DMS79 (cell line): Measurements from ENCODE around the gene ABCA7.

Experiments
- DNase-seq: peaks from one replicate; lab custom pipeline; 2025; lab: John Stamatoyannopoulos, UW

ABCA7 gene

DNA sequence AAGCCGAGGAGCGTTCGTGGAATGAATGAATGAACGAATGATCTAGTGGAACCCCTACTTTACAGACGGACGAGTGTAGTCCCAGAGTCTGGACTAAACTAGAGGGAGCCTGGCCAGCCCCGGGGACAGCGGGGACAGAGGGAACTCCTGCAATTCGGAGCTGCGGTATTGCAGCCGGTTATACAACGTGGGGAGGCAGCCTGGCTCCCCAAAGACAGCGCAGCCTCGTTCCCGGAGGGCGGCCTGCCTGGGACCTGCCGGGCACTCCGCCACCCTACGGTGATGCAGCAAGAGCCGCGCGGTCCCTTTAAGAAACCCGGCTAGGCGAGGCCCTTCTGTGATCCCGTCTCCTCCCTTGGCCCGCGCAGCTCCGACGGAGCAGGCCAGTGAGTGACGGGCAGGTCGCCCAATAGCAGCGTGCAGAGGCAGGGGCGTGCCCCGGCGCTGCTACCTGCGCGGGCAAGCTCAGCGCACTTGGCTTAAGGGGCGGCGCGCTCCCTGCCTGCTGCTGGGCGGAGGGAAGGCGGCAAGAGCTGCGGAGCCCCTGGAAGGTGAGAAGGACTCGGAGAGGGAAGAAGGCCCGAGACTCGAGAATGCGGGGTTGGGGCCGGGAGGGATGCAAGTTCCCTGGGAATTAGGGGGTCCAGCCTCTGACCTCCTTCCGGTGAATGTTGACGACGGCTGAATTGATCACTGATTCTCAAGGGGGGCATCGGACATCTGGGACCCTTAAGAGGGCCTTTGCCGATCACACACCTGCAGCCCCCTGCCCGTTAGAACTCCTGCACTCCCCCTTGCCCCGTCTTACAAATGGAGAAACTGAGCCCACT, at the start of gene ABCA7:
Gene ABCA7 (plus strand): TSS at position 462 of the 830 bp plus-strand sequence. CDS start 1,255 bp downstream, outside the sequence.
- DNase-seq: peak; percentile 95

DNA sequence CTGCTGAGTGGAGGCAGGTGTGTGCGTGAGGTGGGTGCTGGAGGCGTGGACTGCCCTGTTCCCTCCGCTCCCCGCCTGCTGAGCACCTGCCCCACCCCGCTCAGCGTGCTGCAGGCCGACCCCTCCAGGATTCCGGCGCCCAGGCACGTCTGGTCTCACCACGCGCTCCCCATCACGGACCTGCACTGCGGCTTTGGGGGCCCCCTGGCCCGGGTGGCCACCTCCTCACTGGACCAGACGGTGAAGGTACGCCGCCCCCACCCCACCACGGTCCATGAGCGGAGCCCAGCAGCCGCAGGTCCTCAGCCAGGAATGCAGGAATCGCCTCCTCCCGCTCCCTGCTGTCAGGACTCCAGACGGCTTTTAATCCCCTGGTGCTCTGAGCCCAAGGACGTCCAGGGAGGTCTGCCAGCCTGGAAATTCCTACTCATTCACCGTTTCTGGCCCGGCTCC, 49.8 kb upstream of the ABCA7 start:
- DNase-seq: no peak

GRCh38 chr19:990746-991145, 49.2 kb upstream of the ABCA7 start:
- DNase-seq: no peak

DNA sequence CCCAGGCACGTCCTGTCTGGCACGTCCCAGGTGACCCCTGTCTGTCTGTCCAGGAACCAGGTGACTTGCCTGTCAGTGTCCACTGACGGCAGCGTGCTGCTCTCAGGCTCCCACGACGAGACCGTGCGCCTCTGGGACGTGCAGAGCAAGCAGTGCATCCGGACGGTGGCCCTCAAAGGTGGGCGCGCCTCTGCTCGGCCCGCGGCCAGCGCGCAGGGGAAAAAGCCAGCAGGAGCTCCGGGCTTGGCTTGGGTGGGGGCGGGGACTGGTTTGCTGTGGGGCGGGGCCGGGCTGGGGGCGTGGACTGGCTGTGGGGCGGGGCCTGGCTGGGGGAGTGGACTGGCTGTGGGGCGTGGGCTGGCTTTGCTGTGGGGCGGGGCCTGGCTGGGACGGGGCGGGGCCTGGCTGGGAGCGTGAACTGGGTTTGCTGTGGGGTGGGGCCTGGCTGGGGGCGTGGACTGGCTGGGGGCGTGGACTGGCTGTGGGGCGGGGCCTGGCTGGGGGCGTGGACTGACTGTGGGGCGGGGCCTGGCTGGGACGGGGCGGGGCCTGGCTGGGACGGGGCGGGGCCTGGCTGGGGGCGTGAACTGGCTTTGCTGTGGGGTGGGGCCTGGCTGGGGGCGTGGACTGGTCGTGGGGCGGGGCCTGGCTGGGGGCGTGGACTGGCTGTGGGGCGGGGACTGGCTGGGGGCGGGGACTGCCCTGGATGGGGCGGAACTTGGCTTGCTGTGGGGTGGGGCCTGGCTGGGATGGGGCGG, 48.6 kb upstream of the ABCA7 start:
- no peak for DNase-seq

- DNase-seq: no peak
Observed at GRCh38 chr19:991932-992669, 47.8 kb upstream of the ABCA7 start.

DNA sequence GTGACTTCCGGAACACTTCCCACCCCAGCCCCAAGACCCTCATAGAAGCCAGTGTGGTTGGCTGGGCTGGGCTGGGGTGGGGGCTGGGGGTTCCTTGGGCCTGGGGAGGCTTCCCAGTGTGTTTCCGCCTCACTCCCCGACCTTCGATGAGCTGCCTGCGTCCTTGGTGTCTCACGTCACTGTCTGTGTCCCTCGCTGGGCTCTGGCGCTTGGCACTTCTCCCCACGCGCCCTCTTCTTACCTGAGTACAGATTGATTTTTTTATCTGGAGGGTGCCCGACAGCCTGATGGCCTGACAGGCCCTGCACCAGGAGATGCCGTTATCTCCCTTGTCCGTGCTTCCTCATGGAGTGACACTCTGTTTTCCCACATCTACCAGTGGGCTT, 47.2 kb upstream of the ABCA7 start:
- DNase-seq: no peak

- no peak for DNase-seq
Observed at GRCh38 chr19:993361-993830, 46.5 kb upstream of the ABCA7 start.

DNA sequence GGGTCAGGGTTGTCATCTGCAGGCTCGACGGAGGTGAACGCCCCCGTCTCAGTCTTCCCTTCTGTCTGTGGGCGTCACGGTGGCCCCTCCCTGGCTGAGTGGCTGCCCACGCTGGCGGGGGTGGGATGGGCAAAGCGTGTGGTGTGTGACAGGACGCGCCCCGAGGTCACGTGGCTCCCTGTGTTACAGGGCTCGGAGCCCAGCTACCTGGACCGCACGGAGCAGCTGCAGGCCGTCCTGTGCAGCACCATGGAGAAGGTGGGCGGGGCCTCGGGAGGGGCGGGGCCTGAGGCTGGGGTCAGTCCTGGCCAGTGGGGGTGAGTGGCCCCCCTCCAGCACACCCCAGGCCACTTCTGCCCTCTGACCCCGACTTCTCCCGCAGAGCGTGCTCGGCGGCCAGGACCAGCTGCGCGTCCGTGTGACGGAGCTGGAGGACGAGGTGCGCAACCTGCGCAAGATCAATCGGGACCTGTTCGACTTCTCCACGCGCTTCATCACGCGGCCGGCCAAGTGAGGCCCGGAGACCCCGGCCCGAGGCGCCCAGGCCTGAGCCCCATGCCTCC, 46.0 kb upstream of the ABCA7 start:
- no peak for DNase-seq

DNA sequence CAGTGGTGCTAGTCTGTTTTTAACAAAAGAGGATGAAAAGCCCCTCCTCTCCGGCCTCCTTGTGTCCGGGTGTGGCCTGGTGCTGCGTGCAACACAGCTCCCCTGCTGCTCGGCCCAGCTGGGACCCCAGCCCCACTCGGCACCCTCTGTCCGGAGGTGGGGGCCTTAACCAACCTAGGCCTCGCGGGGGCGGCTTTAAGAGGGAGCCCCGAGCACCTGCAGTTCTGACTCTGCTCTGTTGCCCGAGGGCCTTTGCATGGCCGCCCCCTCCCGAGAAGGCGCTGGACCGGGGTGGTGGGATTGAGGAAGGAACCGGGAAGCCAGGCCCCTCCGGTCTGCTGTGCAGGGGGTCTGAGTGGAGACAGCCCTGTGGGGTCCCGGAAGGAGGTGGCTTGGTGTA, 45.4 kb upstream of the ABCA7 start:
- DNase-seq: no peak

GRCh38 chr19:995051-995827, 44.7 kb upstream of the ABCA7 start:
- peak; percentile 79 for DNase-seq

DNA sequence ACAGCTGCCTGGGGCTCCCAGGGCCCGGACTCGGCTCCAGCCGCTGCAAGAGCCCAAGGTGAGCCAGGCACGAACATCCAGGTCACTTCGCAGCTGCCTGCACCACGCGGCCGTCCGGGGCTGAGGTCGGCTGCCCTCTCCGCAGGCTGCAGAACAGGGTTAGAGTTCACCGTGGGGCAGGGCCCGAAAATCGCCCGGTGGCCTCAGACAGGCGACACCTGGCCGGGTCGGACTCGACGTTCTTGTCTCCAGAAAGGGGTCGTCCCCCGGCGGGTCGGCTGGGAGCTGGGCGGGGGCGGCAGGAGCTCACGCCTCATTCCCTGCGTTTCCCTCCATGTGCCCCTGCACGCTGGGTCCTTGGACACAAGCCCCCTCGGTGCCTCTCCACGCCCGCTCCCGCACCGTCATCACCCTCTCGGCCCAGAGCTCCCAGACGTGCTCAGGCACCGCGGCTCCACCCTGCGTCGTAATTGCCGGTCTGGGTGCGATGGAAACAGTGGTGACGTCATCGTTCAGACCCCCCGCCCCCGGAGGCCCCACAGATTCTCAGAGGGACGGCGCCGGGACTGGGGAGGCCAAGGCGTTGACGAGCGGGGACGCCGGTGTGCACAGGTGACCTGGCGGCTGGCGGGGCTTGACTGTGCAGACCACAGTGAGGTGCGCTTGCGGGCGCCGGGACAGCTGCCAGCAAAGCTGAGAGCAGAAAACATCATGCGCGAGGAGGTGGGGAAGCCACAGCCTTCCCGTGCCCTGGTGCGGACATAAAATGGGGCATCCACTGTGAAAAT, 43.7 kb upstream of the ABCA7 start:
- DNase-seq: peak; percentile 31

DNA sequence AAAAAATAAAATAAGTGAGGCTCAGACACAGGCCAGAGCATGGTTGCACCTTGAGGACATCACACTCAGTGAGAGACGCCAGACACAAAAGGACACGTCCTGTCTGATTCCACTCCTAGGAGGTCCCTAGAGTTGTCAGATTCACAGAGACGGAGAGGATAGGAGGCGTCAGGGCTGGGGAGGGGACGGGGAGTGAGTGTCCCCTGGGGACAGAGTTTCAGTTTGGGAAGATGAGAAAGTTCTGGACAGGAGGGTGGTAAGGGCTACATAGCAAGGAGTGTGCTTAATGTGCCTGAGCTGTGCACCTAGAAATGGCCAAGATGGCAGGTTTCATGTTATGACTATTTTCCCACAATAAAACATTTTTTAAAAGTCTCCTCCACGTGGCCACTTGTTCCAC, 41.8 kb upstream of the ABCA7 start:
- no peak for DNase-seq

DNA sequence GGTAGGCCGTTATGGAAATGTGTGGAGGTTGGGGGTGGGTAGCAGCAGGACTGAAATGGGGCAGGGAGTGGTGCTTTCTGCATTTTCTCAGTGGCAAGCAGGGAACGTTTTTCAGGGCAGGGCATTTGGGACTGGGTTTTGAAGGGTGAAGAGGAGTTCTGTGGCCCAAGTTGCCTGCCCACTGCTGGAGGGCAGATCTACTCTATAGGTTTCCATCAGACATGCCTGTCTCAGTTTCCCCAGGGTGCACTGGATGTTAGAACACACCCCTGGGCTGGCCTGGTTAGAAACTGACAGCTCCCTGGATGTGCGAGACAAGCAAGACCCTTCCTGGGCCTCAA, 40.6 kb upstream of the ABCA7 start:
- DNase-seq: no peak

DNA sequence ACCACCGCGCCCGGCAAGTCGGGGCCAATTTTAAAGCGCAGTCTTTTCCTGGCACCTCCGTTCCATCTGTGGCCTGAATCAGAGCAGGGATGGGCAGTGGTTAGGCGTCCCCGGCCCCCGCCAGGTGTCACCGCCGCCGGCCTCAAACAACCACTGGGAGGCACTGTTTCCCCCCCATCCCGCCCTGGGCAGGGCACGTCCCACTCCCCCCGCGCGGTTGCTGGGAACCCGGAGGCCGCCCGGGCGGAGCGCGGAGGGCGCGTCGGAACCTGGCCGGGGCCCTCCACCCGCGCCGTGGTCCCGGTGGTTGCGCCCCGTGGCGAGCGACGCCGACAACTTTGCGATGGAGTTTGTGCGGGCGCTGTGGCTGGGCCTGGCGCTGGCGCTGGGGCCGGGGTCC, 39.8 kb upstream of the ABCA7 start, which contains the start of gene GRIN3B:
Gene GRIN3B (plus strand): TSS at position 325 of the 400 bp plus-strand sequence. CDS start 19 bp downstream, at position 344.
- DNase-seq: no peak

GRCh38 chr19:1000591-1001537, 39.0 kb upstream of the ABCA7 start:
- DNase-seq: no peak

- no peak for DNase-seq
Observed at GRCh38 chr19:1001538-1002166, 38.3 kb upstream of the ABCA7 start.

DNA sequence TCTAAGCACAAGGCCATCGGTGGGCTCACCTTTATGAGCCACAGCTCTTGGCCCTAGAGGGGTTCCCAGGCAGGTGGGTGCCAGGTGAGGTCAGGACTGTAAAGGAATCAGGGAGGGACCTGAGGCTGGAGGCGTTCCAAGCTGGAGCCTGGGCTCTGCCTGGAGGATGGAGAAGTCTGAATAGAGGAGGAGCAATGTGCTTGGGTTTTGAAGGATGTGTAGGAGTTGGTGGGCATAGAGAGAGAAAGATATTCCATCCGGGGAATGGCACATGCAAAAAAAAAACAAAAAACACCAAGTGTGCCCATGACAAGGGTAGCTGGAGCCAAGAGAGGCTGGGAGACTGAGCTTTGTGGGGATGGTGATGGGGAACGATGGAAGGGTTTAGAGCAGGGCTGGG, 37.3 kb upstream of the ABCA7 start:
- DNase-seq: no peak

- no peak for DNase-seq
Observed at GRCh38 chr19:1003283-1003682, 36.6 kb upstream of the ABCA7 start.
